Smooth muscle cell (in vitro differentiated cells): Measurements from ENCODE around the gene AFF3. TPM values are rescaled to one million over a fixed set of nuclear protein-coding genes. Genes with fewer than 3 reads are reported as not detected.

ENCODE experiments used
- DNase-seq: peaks from one replicate; lab custom pipeline; 2025; ENCODE audit not compliant: unreplicated experiment; lab: John Stamatoyannopoulos, UW
- H2AFZ ChIP-seq: fragments of 200-600 bp; sonication (generic); 2 replicates; pipeline ENCODE4 v1.6.0; 2016; ENCODE audit warnings: antibody characterized with exemption, low read depth, mild to moderate bottlenecking
- H3F3A ChIP-seq: fragments of 200-600 bp; sonication (generic); 2 replicates; pipeline ENCODE4 v1.6.0; 2017; ENCODE audit warnings: antibody characterized with exemption, low read depth
- H3K27ac ChIP-seq: fragments of 200-600 bp; sonication (generic); 2 replicates; pipeline ENCODE4 v1.5.1; 2016; ENCODE audit warnings: low read depth, mild to moderate bottlenecking
- H3K27me3 ChIP-seq: fragments of 200-600 bp; sonication (generic); 2 replicates; pipeline ENCODE4 v1.6.1; 2016; ENCODE audit warnings: low read depth, mild to moderate bottlenecking
- H3K36me3 ChIP-seq: fragments of 200-600 bp; sonication (generic); 2 replicates; pipeline ENCODE4 v1.5.1; 2016; ENCODE audit warnings: low read depth
- H3K4me1 ChIP-seq: fragments of 200-600 bp; sonication (generic); 2 replicates; pipeline ENCODE4 v1.5.1; 2016; ENCODE audit warnings: low read depth
- H3K4me2 ChIP-seq: fragments of 200-600 bp; sonication (generic); 2 replicates; pipeline ENCODE4 v1.6.0; 2016; ENCODE audit warnings: mild to moderate bottlenecking
- H3K4me3 ChIP-seq: fragments of 200-600 bp; sonication (generic); 2 replicates; pipeline ENCODE4 v1.5.1; 2016; ENCODE audit warnings: mild to moderate bottlenecking
- H3K79me2 ChIP-seq: fragments of 200-600 bp; sonication (generic); 2 replicates; pipeline ENCODE4 v1.6.0; 2016; ENCODE audit warnings: low read depth, mild to moderate bottlenecking
- H3K9ac ChIP-seq: fragments of 200-600 bp; sonication (generic); 2 replicates; pipeline ENCODE4 v1.6.0; 2016; ENCODE audit warnings: low read depth
- H3K9me3 ChIP-seq: fragments of 200-600 bp; sonication (generic); replicated peaks from 2 replicates; pipeline ENCODE4 v1.5.1; 2016; ENCODE audit warnings: low read depth
- H4K20me1 ChIP-seq: fragments of 200-600 bp; sonication (generic); 2 replicates; pipeline ENCODE4 v1.6.0; 2016; ENCODE audit warnings: low read depth
- WGBS: methylation state at CpG from one replicate; pipeline ENCODE4 v1.1.7; 2016; ENCODE audit warnings: low lambda C conversion rate; 5-methylcytosine and 5-hydroxymethylcytosine counted together
- polyA plus RNA-seq: library from polyadenylated mRNA; unstranded; fragments of >200 nt; fragmentation: Nextera tagmentation; extraction: Ambion mirVana; gene quantifications from 2 replicates; pipeline ENCODE4 v1.2.1, GENCODE V29; 2016
- total RNA-seq: library from RNA; depleted of rRNA; stranded (reverse); fragments of >200 nt; gene quantifications from 2 replicates; pipeline ENCODE4 v1.2.3, GENCODE V29; 2014
- TF ChIP-seq, protein P1 (sequence below): fragments of 200-600 bp; sonication (generic); IDR thresholded peaks from 2 replicates; pipeline ENCODE4 v1.5.1; 2017; ENCODE audit warnings: borderline replicate concordance, mild to moderate bottlenecking, antibody characterized with exemption; ENCODE audit not compliant: insufficient read depth, poor library complexity, severe bottlenecking

AFF3 gene
- total and polyA plus RNA-seq, 2 experiments from 2014 or later = 0.27 to 0.39 TPM

DNA sequence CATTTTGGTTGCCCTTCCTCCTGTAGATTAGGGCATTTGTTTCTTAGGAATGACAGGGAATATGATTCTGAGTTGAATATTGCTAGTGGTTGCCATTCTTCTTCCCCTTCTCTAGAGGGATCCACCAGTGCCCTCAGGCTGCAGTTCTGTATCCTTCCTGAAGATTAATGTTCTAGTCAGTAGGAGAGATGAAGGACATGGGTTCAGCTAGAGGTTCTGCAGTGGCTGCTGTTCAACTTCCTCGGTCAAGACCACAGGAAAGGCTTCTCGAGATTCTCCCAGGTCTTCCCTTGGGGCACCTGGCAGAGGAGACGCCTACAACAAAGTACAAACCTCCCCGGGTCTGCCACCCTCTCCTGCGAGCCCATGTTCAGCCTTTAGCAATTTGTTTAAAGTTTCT, 325.5 kb downstream of the AFF3 start:
- H3K4me1 ChIP-seq = no peaks in the 10 kb centered on the region
- no peak overlapping the region for H3K4me2 ChIP-seq
- WGBS = 89% methylated on average over 5 of the region's 5 CpGs
- no peaks in the 10 kb centered on the region for H3F3A ChIP-seq
- H2AFZ ChIP-seq = no peak overlapping the region
- H4K20me1 ChIP-seq = no peaks in the 10 kb centered on the region
- H3K27me3 ChIP-seq = peaks cover 25% of the 10 kb centered on the region
- no peak overlapping the region for H3K27ac ChIP-seq
- TF ChIP-seq, protein P1, sequence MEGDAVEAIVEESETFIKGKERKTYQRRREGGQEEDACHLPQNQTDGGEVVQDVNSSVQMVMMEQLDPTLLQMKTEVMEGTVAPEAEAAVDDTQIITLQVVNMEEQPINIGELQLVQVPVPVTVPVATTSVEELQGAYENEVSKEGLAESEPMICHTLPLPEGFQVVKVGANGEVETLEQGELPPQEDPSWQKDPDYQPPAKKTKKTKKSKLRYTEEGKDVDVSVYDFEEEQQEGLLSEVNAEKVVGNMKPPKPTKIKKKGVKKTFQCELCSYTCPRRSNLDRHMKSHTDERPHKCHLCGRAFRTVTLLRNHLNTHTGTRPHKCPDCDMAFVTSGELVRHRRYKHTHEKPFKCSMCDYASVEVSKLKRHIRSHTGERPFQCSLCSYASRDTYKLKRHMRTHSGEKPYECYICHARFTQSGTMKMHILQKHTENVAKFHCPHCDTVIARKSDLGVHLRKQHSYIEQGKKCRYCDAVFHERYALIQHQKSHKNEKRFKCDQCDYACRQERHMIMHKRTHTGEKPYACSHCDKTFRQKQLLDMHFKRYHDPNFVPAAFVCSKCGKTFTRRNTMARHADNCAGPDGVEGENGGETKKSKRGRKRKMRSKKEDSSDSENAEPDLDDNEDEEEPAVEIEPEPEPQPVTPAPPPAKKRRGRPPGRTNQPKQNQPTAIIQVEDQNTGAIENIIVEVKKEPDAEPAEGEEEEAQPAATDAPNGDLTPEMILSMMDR = no peak
- H3K36me3 ChIP-seq = no peaks in the 10 kb centered on the region
- H3K9ac ChIP-seq = no peak overlapping the region
- no peaks in the 10 kb centered on the region for H3K79me2 ChIP-seq
- no peak overlapping the region for H3K4me3 ChIP-seq
- no peak for DNase-seq
- no peaks in the 10 kb centered on the region for H3K9me3 ChIP-seq

GRCh38 chr2:99812426-99812825, 330.0 kb downstream of the AFF3 start:
- H4K20me1 ChIP-seq = no peaks in the 10 kb centered on the region
- no peaks in the 10 kb centered on the region for H3K9me3 ChIP-seq
- no peaks in the 10 kb centered on the region for H3K36me3 ChIP-seq
- H3K4me1 ChIP-seq = no peaks in the 10 kb centered on the region
- H3K9ac ChIP-seq = no peak overlapping the region
- H3K79me2 ChIP-seq = no peaks in the 10 kb centered on the region
- H3K4me2 ChIP-seq = no peak overlapping the region
- TF ChIP-seq, protein P1 = no peak
- 93% methylated on average over 10 of the region's 10 CpGs for WGBS
- DNase-seq = no peak
- H3K4me3 ChIP-seq = no peak overlapping the region
- H2AFZ ChIP-seq = no peak overlapping the region
- peaks cover 37% of the 10 kb centered on the region for H3K27me3 ChIP-seq
- H3K27ac ChIP-seq = no peak overlapping the region
- H3F3A ChIP-seq = no peaks in the 10 kb centered on the region

GRCh38 chr2:99811544-99811943, 330.8 kb downstream of the AFF3 start:
- Histone ChIP-seq H3K4me2 (no peak overlapping the region), H3K79me2 (no peaks in the 10 kb centered on the region), H3K27me3 (peaks cover 29% of the 10 kb centered on the region), H2AFZ (no peak overlapping the region), H3K4me3 (no peak overlapping the region), H3K9me3 (no peaks in the 10 kb centered on the region), H3K9ac (no peak overlapping the region), H3F3A (no peaks in the 10 kb centered on the region), H3K27ac (no peak overlapping the region), H4K20me1 (no peaks in the 10 kb centered on the region), H3K36me3 (no peaks in the 10 kb centered on the region), H3K4me1 (no peaks in the 10 kb centered on the region)
- TF ChIP-seq, protein P1 = no peak
- DNase-seq = no peak
- 74% methylated on average over 6 of the region's 6 CpGs for WGBS

DNA sequence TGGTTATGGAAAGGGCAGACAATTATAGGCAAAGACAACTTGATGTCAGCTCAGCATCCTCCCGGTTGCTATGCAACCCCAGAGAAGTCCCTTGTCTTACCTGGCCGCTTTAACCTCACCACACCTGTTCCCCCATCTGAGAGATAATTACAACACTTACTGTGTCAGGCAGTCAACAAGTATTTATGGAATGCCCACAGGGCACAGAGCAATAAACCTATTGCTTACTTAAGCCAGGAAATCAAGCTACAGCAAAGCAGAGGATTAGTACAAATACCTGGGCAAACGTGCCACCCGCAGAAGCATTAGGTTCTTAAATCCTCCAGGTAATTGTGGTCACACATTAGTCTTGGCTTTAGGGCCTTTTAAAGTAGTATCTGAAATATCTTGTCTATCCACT, 332.2 kb downstream of the AFF3 start:
- Histone ChIP-seq H3K9ac (no peak overlapping the region), H3K4me2 (no peak overlapping the region), H2AFZ (no peak overlapping the region), H3K27me3 (peaks cover 29% of the 10 kb centered on the region), H3F3A (no peaks in the 10 kb centered on the region), H3K4me1 (no peaks in the 10 kb centered on the region), H3K36me3 (no peaks in the 10 kb centered on the region), H3K9me3 (no peaks in the 10 kb centered on the region), H4K20me1 (no peaks in the 10 kb centered on the region), H3K79me2 (no peaks in the 10 kb centered on the region), H3K27ac (no peak overlapping the region), H3K4me3 (no peak overlapping the region)
- TF ChIP-seq, protein P1 = no peak
- WGBS = 65% methylated on average over 4 of the region's 4 CpGs
- DNase-seq = no peak
